Measurements from ENCODE around the gene ATOSB.

DNA sequence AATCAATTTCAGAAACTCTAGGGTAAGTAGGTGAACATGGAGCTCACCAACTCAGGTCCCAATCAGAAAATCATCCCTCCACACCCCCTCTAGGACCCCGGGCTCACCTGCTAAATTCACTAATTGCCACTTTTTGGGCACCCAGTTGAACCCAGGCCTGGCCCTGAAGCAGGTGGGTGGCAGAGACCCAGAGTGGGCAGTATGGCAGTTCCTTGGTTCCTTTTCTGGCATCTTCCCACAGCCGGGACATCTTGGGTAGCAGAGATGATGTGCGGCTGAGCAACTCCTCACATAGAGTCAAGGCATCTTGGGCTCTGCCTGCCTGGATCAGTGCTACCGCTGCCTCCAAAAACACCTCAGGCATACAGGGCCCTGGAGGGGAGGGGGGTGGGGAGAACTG, 40.3 kb downstream of the ATOSB start:
- TF ChIP-seq, protein P1, sequence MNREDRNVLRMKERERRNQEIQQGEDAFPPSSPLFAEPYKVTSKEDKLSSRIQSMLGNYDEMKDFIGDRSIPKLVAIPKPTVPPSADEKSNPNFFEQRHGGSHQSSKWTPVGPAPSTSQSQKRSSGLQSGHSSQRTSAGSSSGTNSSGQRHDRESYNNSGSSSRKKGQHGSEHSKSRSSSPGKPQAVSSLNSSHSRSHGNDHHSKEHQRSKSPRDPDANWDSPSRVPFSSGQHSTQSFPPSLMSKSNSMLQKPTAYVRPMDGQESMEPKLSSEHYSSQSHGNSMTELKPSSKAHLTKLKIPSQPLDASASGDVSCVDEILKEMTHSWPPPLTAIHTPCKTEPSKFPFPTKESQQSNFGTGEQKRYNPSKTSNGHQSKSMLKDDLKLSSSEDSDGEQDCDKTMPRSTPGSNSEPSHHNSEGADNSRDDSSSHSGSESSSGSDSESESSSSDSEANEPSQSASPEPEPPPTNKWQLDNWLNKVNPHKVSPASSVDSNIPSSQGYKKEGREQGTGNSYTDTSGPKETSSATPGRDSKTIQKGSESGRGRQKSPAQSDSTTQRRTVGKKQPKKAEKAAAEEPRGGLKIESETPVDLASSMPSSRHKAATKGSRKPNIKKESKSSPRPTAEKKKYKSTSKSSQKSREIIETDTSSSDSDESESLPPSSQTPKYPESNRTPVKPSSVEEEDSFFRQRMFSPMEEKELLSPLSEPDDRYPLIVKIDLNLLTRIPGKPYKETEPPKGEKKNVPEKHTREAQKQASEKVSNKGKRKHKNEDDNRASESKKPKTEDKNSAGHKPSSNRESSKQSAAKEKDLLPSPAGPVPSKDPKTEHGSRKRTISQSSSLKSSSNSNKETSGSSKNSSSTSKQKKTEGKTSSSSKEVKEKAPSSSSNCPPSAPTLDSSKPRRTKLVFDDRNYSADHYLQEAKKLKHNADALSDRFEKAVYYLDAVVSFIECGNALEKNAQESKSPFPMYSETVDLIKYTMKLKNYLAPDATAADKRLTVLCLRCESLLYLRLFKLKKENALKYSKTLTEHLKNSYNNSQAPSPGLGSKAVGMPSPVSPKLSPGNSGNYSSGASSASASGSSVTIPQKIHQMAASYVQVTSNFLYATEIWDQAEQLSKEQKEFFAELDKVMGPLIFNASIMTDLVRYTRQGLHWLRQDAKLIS (CRISPR knock-in tag; IDR thresholded peaks at IDR 0.05) = no peak
- no peak for TF ChIP-seq JUN (IDR thresholded peaks at IDR 0.05; ENCODE audit: borderline replicate concordance, low read depth, low read length)
- no peak for TF ChIP-seq JUN (CRISPR knock-in tag; IDR thresholded peaks at IDR 0.05; ENCODE audit: borderline replicate concordance)
- TF ChIP-seq, protein P2, sequence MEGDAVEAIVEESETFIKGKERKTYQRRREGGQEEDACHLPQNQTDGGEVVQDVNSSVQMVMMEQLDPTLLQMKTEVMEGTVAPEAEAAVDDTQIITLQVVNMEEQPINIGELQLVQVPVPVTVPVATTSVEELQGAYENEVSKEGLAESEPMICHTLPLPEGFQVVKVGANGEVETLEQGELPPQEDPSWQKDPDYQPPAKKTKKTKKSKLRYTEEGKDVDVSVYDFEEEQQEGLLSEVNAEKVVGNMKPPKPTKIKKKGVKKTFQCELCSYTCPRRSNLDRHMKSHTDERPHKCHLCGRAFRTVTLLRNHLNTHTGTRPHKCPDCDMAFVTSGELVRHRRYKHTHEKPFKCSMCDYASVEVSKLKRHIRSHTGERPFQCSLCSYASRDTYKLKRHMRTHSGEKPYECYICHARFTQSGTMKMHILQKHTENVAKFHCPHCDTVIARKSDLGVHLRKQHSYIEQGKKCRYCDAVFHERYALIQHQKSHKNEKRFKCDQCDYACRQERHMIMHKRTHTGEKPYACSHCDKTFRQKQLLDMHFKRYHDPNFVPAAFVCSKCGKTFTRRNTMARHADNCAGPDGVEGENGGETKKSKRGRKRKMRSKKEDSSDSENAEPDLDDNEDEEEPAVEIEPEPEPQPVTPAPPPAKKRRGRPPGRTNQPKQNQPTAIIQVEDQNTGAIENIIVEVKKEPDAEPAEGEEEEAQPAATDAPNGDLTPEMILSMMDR (IDR thresholded peaks at IDR 0.05 in 2 of 3, conservative IDR thresholded peaks at IDR 0.05 in 1 of 3; ENCODE audit: insufficient read depth in 2 of 3, low read depth in 1 of 3, low read length in 3 of 3) = no peak
- no peak for TF ChIP-seq GABPB1 (CRISPR knock-in tag; IDR thresholded peaks at IDR 0.05)
- TF ChIP-seq, protein P3, sequence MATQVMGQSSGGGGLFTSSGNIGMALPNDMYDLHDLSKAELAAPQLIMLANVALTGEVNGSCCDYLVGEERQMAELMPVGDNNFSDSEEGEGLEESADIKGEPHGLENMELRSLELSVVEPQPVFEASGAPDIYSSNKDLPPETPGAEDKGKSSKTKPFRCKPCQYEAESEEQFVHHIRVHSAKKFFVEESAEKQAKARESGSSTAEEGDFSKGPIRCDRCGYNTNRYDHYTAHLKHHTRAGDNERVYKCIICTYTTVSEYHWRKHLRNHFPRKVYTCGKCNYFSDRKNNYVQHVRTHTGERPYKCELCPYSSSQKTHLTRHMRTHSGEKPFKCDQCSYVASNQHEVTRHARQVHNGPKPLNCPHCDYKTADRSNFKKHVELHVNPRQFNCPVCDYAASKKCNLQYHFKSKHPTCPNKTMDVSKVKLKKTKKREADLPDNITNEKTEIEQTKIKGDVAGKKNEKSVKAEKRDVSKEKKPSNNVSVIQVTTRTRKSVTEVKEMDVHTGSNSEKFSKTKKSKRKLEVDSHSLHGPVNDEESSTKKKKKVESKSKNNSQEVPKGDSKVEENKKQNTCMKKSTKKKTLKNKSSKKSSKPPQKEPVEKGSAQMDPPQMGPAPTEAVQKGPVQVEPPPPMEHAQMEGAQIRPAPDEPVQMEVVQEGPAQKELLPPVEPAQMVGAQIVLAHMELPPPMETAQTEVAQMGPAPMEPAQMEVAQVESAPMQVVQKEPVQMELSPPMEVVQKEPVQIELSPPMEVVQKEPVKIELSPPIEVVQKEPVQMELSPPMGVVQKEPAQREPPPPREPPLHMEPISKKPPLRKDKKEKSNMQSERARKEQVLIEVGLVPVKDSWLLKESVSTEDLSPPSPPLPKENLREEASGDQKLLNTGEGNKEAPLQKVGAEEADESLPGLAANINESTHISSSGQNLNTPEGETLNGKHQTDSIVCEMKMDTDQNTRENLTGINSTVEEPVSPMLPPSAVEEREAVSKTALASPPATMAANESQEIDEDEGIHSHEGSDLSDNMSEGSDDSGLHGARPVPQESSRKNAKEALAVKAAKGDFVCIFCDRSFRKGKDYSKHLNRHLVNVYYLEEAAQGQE (IDR thresholded peaks at IDR 0.05; ENCODE audit: borderline replicate concordance) = no peak
- TF ChIP-seq, protein P3 (CRISPR knock-in tag; IDR thresholded peaks at IDR 0.05; ENCODE audit: low read depth) = no peak
- TF ChIP-seq HNRNPK (IDR thresholded peaks at IDR 0.05; ENCODE audit: low read depth, low read length, poor library complexity, severe bottlenecking) = no peak
